Activated CD4-positive, alpha-beta T cell treated with anti-CD3 and anti-CD28 coated beads, Interleukin-2, amount 10 ng/mL, durations not matched to agents 7 days and 5 days (primary cell): ENCODE measurements around the gene TRIM72. TPM values are rescaled to one million over a fixed set of nuclear protein-coding genes. Genes with fewer than 3 reads are reported as not detected.

Source experiments
- CTCF ChIA-PET: fragments of 350-600 bp; sonication (Branson Sonifier 250); formaldehyde crosslinking; loops from one replicate; lab custom pipeline; 2021; ENCODE audit warnings: antibody characterized with exemption; lab: Charles Lee
- POLR2A ChIA-PET: fragments of 350-600 bp; sonication (Branson Sonifier 250); formaldehyde crosslinking; loops from one replicate; lab custom pipeline; 2021; ENCODE audit warnings: antibody characterized with exemption; lab: Charles Lee
- DNase-seq: peaks from one replicate; pipeline ENCODE4 v3.0.0-alpha.2; 2020
- H3K27ac Mint-ChIP-seq: one replicate; pipeline ENCODE4 v1.8.0; 2021; ENCODE audit warnings: mild to moderate bottlenecking, moderate library complexity, mixed read lengths
- H3K27me3 Mint-ChIP-seq: one replicate; pipeline ENCODE4 v1.8.0; 2021; ENCODE audit warnings: mixed read lengths
- H3K36me3 Mint-ChIP-seq: one replicate; pipeline ENCODE4 v1.8.0; 2021; ENCODE audit warnings: low read depth, mixed read lengths
- H3K4me1 Mint-ChIP-seq: one replicate; pipeline ENCODE4 v1.8.0; 2021; ENCODE audit warnings: mixed read lengths
- H3K4me3 Mint-ChIP-seq: one replicate; pipeline ENCODE4 v1.8.0; 2021; ENCODE audit warnings: mild to moderate bottlenecking, moderate library complexity, mixed read lengths
- H3K9me3 Mint-ChIP-seq: one replicate; pipeline ENCODE4 v1.8.0; 2021; ENCODE audit warnings: mixed read lengths
- total RNA-seq, 2 experiments: library from RNA; stranded (reverse); gene quantifications; one replicate each; pipeline ENCODE4 v1.2.3, GENCODE V29; 2021

TRIM72 gene
- total RNA-seq, 2 experiments from 2014 or later: not detected

DNA sequence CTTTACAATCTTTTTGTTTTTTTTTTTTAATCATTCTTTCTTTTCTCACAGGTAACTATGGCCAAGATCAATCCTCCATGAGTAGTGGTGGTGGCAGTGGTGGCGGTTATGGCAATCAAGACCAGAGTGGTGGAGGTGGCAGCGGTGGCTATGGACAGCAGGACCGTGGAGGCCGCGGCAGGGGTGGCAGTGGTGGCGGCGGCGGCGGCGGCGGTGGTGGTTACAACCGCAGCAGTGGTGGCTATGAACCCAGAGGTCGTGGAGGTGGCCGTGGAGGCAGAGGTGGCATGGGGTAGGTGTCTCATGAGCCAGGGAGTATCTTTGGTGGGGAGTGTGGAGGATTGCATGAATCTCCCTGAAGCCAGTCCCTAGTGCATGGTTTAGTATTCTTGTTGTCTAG lies 29.0 kb upstream of the TRIM72 start:
- ChIA-PET CTCF (interaction anchor here (1.5 kb wide), 1 partner anchor 10 kb away, joined by 4 read pairs; no protein-coding TSS in a partner anchor), POLR2A (no interaction called here)
- no peak for DNase-seq
- Mint-ChIP-seq H3K27me3 (no peaks in the 10 kb centered on the region), H3K36me3 (peaks cover 92% of the 10 kb centered on the region), H3K27ac (peak overlapping the region; percentile 83), H3K4me1 (peaks cover 76% of the 10 kb centered on the region), H3K9me3 (no peaks in the 10 kb centered on the region), H3K4me3 (peak overlapping the region; percentile 45)

DNA sequence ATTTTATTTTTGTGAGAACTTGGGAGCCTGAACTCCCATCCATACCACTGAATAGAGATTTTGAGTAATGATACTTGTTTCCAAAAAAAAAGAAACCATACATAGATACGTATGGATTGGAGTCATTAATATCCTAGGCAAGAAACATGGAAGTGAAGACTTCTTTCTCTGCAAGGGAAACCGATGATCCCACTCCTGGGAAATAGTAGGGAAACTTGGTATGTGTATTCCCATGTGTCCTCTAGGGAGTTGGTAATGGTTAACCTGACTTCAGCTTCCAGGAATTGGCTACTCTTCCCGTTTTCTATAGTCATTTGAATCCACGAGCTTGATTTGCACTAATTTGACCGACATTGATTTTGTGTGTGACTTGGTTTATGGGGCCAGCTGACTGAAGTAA lies 28.6 kb upstream of the TRIM72 start:
- H3K27ac Mint-ChIP-seq: peak overlapping the region; percentile 83
- DNase-seq: no peak
- ChIA-PET POLR2A (no interaction called here), CTCF (interaction anchor here (1.5 kb wide), 1 partner anchor 10 kb away, joined by 4 read pairs; no protein-coding TSS in a partner anchor)
- peaks cover 96% of the 10 kb centered on the region for H3K36me3 Mint-ChIP-seq
- no peaks in the 10 kb centered on the region for H3K27me3 Mint-ChIP-seq
- peaks cover 81% of the 10 kb centered on the region for H3K4me1 Mint-ChIP-seq
- peak overlapping the region; percentile 45 for H3K4me3 Mint-ChIP-seq
- no peaks in the 10 kb centered on the region for H3K9me3 Mint-ChIP-seq

DNA sequence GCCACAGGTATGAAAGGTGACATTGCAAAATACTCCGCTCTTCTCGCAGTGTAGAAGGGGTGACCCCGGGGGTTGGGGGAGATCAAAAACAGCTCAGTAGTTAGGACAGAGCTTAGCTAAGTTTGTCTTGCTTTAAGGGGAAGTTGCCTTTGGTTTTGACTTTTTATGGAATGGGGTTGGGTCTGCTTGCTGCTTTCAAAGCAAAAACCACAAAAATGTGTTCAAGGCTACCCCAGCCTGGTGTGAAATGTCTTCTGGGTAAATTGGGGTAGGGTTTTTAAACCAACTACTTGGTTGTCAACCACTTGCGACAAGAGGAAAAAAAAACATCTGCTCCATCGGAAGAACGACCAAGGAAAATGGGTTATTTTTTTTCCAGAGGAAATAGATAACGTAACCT lies 27.7 kb upstream of the TRIM72 start:
- POLR2A ChIA-PET: no interaction called here
- Mint-ChIP-seq H3K4me1 (peaks cover 86% of the 10 kb centered on the region), H3K36me3 (peaks cover 97% of the 10 kb centered on the region), H3K27me3 (no peaks in the 10 kb centered on the region), H3K27ac (peak overlapping the region; percentile 83), H3K9me3 (no peaks in the 10 kb centered on the region), H3K4me3 (peak overlapping the region; percentile 37)
- DNase-seq: peak; percentile 34
- CTCF ChIA-PET: interaction anchor here (2.4 kb wide), 1 partner anchor 12 kb away, joined by 8 read pairs; no protein-coding TSS in a partner anchor

DNA sequence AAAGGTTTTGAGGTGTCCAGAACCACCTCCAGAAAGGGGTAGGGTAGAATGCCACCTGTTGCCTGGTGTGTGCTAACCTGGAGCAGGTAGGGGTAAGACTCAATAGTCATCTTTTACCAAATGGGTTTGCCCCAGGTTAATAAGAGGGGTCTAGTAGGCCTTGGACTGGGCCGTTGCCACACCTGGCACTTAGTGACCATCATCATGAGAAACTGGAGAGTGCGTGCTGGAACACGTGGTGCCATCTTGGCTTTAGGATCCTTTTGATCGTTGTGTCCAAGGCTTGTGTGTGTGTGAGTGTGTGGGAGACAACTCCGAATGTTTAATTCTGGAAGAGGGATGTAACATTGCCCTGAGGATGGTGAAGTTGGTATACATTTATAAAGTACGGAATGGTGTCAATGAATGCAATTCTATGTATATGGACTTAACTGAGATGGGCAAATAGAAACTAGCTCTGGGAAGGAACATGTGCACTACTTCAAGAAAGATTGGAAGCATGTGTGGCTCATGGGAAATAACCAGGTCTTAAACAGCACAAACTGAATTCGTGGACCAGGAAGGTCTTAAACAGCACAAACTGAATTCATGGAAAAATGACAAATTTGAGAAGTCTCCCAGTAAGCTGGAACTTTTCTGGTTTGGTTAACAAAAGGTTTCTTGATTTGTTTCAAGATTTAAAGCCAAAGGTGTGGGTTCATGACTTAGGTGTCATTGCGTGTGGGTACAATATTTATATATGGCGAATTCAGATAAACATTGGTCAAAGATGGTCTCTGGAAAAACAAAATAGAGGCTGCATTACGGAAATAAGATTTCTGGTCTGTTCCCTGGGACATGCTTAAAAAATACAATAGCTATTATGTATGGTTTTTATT lies 26.8 kb upstream of the TRIM72 start:
- H3K27me3 Mint-ChIP-seq: no peaks in the 10 kb centered on the region
- H3K36me3 Mint-ChIP-seq: peaks cover 98% of the 10 kb centered on the region
- peaks cover 93% of the 10 kb centered on the region for H3K4me1 Mint-ChIP-seq
- no peak for DNase-seq
- ChIA-PET POLR2A (no interaction called here), CTCF (interaction anchor here (0.8 to 2.4 kb wide), 3 partner anchors 11 to 256 kb away, joined by 3 to 8 read pairs (median 3); partner anchors contain the start of gene ZNF843)
- H3K4me3 Mint-ChIP-seq: no peak overlapping the region
- peak overlapping the region; percentile 16 for H3K27ac Mint-ChIP-seq
- H3K9me3 Mint-ChIP-seq: no peaks in the 10 kb centered on the region

DNA sequence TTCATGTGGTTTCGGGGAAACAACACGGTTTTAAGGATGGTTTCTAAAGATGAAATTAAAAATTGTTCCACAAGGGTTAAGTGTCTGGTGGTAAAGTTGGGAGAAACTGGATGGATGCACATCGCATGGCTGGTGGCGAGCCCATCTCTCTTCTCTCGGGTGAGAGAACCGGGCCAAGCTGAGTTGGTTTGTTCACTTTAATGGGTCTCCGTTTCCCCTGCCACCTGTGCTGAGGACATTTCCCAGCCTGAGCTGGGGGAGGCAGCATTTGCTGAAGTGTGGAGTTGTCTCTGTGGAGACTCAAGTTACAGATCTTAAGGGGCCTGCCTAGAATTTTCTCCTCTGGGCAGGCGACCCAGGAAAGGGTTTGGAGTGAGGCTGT lies 26.1 kb upstream of the TRIM72 start:
- Mint-ChIP-seq H3K9me3 (no peaks in the 10 kb centered on the region), H3K27me3 (no peaks in the 10 kb centered on the region), H3K36me3 (peaks cover 93% of the 10 kb centered on the region), H3K4me1 (peaks cover 87% of the 10 kb centered on the region), H3K27ac (no peak overlapping the region), H3K4me3 (no peak overlapping the region)
- ChIA-PET POLR2A (no interaction called here), CTCF (interaction anchor here (0.8 to 2.4 kb wide), 3 partner anchors 11 to 255 kb away, joined by 3 to 8 read pairs (median 3); partner anchors contain the start of gene ZNF843)
- DNase-seq: no peak

DNA sequence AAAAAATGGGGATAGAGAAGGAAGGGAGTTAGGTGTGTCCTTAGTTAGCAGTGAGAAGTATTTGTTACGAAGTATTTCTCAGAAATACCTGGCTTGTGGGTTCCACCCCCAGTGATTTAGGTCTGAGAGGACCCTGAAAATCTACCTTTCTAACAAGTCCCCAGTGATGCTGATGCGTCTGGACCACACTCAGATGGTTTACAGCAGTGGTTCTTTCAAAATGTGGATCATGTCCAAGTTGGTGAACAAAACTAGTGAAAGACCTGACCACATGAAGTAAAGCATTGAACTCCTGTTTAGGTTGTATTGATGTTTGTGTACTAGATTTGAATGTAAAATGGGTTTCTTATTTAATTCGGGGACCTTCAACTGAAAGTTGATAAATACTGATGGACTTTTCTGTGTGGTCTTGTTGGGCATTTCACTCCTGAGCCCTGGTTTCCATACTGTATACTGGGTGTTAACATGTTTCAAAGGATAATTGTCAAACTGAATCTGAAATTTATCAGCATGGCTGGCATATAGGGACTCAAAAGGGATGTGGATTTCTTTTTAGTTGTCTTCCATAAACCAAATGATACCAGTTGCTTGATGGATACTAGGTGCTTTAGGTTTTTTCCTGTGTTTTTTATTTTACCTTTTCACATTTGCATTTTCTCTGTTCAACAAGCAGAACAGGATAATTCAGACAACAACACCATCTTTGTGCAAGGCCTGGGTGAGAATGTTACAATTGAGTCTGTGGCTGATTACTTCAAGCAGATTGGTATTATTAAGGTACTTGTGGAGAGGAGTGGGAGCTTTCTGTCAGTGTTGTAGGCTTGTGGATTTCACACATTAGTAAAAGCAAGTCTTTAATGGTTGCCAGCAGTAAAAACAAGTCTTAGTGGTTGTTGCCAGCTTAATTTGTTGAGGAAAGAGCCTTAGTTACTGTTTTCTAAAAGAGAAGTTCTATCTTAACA lies 25.2 kb upstream of the TRIM72 start:
- DNase-seq: no peak
- H3K27ac Mint-ChIP-seq: peak overlapping the region; percentile 54
- peaks cover 82% of the 10 kb centered on the region for H3K4me1 Mint-ChIP-seq
- peaks cover 91% of the 10 kb centered on the region for H3K36me3 Mint-ChIP-seq
- H3K4me3 Mint-ChIP-seq: no peak overlapping the region
- H3K27me3 Mint-ChIP-seq: no peaks in the 10 kb centered on the region
- ChIA-PET POLR2A (interaction anchor here (1.4 to 1.5 kb wide), 2 partner anchors 8 to 9 kb away, joined by 4 to 6 read pairs; no protein-coding TSS in a partner anchor), CTCF (interaction anchor here (1.0 to 2.4 kb wide), 4 partner anchors 10 to 255 kb away, joined by 3 to 9 read pairs (median 6); no protein-coding TSS in a partner anchor)
- H3K9me3 Mint-ChIP-seq: no peaks in the 10 kb centered on the region

DNA sequence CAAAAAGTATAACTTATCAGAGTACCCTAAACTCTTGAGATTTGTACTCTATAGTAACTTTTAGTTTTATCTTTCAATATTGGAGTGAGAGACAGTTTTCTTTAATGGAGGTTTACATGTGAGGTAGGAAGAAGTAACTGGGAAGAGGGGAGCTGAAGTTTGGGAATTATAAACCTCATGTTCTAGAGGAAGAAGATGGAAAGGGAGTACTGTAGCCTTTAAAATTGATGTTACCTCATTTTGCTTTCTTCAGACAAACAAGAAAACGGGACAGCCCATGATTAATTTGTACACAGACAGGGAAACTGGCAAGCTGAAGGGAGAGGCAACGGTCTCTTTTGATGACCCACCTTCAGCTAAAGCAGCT lies 24.5 kb upstream of the TRIM72 start:
- CTCF ChIA-PET: interaction anchor here (0.6 to 2.3 kb wide), 8 partner anchors 9 to 254 kb away, joined by 3 to 9 read pairs (median 4); partner anchors contain the start of gene FUS
- peaks cover 77% of the 10 kb centered on the region for H3K4me1 Mint-ChIP-seq
- no peak overlapping the region for H3K4me3 Mint-ChIP-seq

DNA sequence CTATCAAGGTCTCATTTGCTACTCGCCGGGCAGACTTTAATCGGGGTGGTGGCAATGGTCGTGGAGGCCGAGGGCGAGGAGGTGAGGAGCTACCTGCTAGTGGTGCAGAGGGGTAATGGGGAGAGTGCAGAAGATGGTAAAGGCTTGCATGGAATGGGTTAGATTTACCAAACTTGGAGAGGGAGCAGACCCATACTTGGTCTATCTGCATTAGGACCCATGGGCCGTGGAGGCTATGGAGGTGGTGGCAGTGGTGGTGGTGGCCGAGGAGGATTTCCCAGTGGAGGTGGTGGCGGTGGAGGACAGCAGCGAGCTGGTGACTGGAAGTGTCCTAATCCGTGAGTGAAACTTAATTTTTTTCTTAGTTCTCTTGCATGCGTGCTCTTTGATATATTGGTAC lies 23.9 kb upstream of the TRIM72 start:
- no peak overlapping the region for H3K4me3 Mint-ChIP-seq
- peaks cover 76% of the 10 kb centered on the region for H3K4me1 Mint-ChIP-seq
- H3K27me3 Mint-ChIP-seq: no peaks in the 10 kb centered on the region
- H3K9me3 Mint-ChIP-seq: no peaks in the 10 kb centered on the region
- POLR2A ChIA-PET: interaction anchor here (0.7 to 1.5 kb wide), 3 partner anchors 7 to 509 kb away, joined by 3 to 6 read pairs (median 4); no protein-coding TSS in a partner anchor
- peak overlapping the region; percentile 51 for H3K27ac Mint-ChIP-seq
- peaks cover 91% of the 10 kb centered on the region for H3K36me3 Mint-ChIP-seq
- CTCF ChIA-PET: interaction anchor here (0.6 to 2.3 kb wide), 9 partner anchors 8 to 253 kb away, joined by 3 to 9 read pairs (median 4); partner anchors contain the start of gene FUS
- no peak for DNase-seq

More for the DNA sequence above, 24.5 kb upstream of the TRIM72 start:
- DNase-seq: no peak
- Mint-ChIP-seq H3K27ac (peak overlapping the region; percentile 3), H3K36me3 (peaks cover 93% of the 10 kb centered on the region), H3K9me3 (no peaks in the 10 kb centered on the region), H3K27me3 (no peaks in the 10 kb centered on the region)
- POLR2A ChIA-PET: interaction anchor here (0.7 to 1.5 kb wide), 3 partner anchors 8 to 509 kb away, joined by 3 to 6 read pairs (median 4); no protein-coding TSS in a partner anchor

DNA sequence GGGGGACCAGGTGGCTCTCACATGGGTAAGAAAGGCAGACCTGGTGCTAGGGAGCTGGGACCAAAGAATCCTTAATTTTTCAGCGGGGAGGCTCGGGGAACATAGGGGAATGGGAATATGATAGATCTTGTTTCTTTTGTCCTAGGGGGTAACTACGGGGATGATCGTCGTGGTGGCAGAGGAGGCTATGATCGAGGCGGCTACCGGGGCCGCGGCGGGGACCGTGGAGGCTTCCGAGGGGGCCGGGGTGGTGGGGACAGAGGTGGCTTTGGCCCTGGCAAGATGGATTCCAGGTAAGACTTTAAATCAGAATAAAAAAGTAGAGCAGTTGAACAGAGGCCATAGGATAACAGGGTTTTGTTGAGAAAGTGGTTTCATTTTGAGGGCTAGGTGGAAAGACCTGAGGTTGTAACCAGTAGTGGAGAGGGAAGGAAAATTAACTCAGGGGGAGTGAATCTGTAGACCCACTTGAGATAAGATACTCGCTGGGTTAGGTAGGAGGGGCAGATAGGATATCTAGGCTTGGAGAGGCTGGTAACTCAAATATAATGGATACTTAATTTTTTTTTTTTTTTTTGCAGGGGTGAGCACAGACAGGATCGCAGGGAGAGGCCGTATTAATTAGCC lies 23.0 kb upstream of the TRIM72 start:
- H3K27me3 Mint-ChIP-seq: no peaks in the 10 kb centered on the region
- H3K27ac Mint-ChIP-seq: no peak overlapping the region
- no peak overlapping the region for H3K4me3 Mint-ChIP-seq
- no peak for DNase-seq
- peaks cover 87% of the 10 kb centered on the region for H3K36me3 Mint-ChIP-seq
- POLR2A ChIA-PET: no interaction called here
- CTCF ChIA-PET: interaction anchor here (1.1 to 2.3 kb wide), 3 partner anchors 10 to 187 kb away, joined by 4 to 8 read pairs (median 5); partner anchors contain the start of gene FUS
- no peaks in the 10 kb centered on the region for H3K9me3 Mint-ChIP-seq
- peaks cover 69% of the 10 kb centered on the region for H3K4me1 Mint-ChIP-seq

DNA sequence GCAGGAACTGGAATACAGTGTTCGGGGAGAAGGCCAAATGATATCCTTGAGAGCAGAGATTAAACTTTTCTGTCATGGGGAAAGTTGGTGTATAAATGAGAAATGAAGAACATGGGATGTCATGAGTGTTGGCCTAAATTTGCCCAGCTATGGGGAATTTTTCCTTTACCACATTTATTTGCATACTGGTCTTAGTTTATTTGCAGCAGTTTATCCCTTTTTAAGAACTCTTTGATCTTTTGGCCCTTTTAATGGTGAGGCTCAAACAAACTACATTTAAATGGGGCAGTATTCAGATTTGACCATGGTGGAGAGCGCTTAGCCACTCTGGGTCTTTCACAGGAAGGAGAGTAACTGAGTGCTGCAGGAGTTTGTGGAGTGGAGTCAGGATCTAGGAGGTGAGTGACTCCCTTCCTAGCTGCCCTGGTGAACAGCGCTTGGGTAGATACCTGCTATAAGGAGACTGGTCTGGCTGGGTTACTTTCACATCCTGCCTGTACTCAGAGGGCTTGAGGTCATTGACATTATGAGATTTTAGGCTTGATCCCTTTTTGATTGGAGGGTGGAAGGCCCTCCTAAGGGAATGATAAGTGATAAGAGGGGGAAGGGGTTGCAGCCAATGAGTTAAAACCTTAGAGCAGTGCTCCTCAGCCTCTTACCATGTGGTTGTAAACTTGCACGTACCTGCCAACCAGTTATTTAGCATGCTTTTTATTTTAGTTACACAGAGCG lies 22.1 kb upstream of the TRIM72 start:
- ChIA-PET CTCF (interaction anchor here (1.1 to 2.3 kb wide), 2 partner anchors 11 to 12 kb away, joined by 3 to 8 read pairs; partner anchors contain the start of genes FUS and PYCARD), POLR2A (no interaction called here)
- DNase-seq: no peak
- H3K27ac Mint-ChIP-seq: peak overlapping the region; percentile 80
- no peaks in the 10 kb centered on the region for H3K27me3 Mint-ChIP-seq
- H3K9me3 Mint-ChIP-seq: no peaks in the 10 kb centered on the region
- no peak overlapping the region for H3K4me3 Mint-ChIP-seq
- H3K36me3 Mint-ChIP-seq: peaks cover 85% of the 10 kb centered on the region
- H3K4me1 Mint-ChIP-seq: peaks cover 67% of the 10 kb centered on the region
